Measurements from ENCODE around the gene AKT2.

DNA sequence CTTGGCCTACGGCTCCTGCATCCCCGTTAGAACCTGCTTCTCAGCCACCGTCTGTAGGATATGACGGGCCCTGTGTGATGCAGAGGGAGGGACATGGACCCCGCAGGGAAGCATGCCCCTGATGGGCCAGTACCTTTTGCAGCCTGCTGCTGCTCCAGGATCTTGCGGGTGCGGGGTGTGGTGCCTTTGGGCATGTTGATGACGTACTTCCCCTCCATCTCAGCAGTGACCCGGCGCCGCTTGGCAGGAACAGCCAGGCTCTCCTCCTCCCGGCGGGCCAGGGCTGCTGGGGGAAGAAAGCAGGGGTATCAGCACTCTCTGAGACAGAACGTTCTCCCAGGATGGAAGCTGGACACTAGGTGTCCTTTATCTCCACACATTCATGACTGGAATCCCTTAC lies 41.1 kb upstream of the AKT2 start:
- TF ChIP-seq POLR2AphosphoS5 (IDR thresholded peaks at IDR 0.05) (no peak), EP300 (IDR thresholded peaks at IDR 0.05; ENCODE audit: low read depth) (no peak)
- TF ChIP-seq, protein P1, sequence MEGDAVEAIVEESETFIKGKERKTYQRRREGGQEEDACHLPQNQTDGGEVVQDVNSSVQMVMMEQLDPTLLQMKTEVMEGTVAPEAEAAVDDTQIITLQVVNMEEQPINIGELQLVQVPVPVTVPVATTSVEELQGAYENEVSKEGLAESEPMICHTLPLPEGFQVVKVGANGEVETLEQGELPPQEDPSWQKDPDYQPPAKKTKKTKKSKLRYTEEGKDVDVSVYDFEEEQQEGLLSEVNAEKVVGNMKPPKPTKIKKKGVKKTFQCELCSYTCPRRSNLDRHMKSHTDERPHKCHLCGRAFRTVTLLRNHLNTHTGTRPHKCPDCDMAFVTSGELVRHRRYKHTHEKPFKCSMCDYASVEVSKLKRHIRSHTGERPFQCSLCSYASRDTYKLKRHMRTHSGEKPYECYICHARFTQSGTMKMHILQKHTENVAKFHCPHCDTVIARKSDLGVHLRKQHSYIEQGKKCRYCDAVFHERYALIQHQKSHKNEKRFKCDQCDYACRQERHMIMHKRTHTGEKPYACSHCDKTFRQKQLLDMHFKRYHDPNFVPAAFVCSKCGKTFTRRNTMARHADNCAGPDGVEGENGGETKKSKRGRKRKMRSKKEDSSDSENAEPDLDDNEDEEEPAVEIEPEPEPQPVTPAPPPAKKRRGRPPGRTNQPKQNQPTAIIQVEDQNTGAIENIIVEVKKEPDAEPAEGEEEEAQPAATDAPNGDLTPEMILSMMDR (IDR thresholded peaks at IDR 0.05) = no peak

Measured in transverse colon (tissue), 4 donors.